H1 (cell line): ENCODE data around the gene THEM5. TPM values are rescaled to one million over a fixed set of nuclear protein-coding genes. Genes with fewer than 3 reads are reported as not detected.

Source experiments
- CTCF ChIA-PET: fragments of 300-600 bp; sonication (Branson Sonifier 250); formaldehyde crosslinking; loops from one replicate; lab custom pipeline; 2021; ENCODE audit not compliant: partially characterized antibody; lab: Charles Lee
- POLR2A ChIA-PET: fragments of 300-600 bp; sonication (Branson Sonifier 250); formaldehyde crosslinking; loops from one replicate; lab custom pipeline; 2021; ENCODE audit warnings: inconsistent platforms; ENCODE audit not compliant: partially characterized antibody; lab: Charles Lee
- DNase-seq, 2 experiments: peaks; one replicate each; pipeline versions ENCODE4 v3.0.0 to v3.0.0-alpha.2; 2010 to 2022; ENCODE audit warnings: low spot score in 2 of 2, low read depth in 1 of 2, mixed read lengths in 1 of 2
- FAIRE-seq: peaks from 2 replicates; lab custom pipeline; 2011; peaks lifted over from hg19 to GRCh38; lab: Jason Lieb, UNC
- H2AFZ ChIP-seq: 2 replicates; pipeline ENCODE4 v1.8.1; 2012; ENCODE audit warnings: low read length, inconsistent platforms
- H2AK5ac ChIP-seq: 2 replicates; pipeline ENCODE4 v1.6.1; 2013; ENCODE audit warnings: low read depth, low read length
- H2BK120ac ChIP-seq: replicated peaks from 2 replicates; pipeline ENCODE3; 2013; ENCODE audit warnings: low read depth, low read length, inconsistent platforms
- H2BK12ac ChIP-seq: 2 replicates; pipeline ENCODE4 v1.6.1; 2013; ENCODE audit warnings: low read depth, low read length
- H2BK15ac ChIP-seq: 2 replicates; pipeline ENCODE4 v1.6.1; 2013; ENCODE audit warnings: low read length
- H2BK20ac ChIP-seq: 2 replicates; pipeline ENCODE4 v1.6.1; 2013; ENCODE audit warnings: low read length
- H2BK5ac ChIP-seq: 2 replicates; pipeline ENCODE4 v1.6.1; 2013; ENCODE audit warnings: low read depth, low read length
- H3K14ac ChIP-seq: 2 replicates; pipeline ENCODE4 v1.6.1; 2013; ENCODE audit warnings: inconsistent platforms; ENCODE audit not compliant: insufficient read length
- H3K18ac ChIP-seq: 2 replicates; pipeline ENCODE4 v1.6.1; 2013; ENCODE audit warnings: low read length; ENCODE audit errors: extremely low read depth
- H3K23ac ChIP-seq: 2 replicates; pipeline ENCODE4 v1.6.1; 2013; ENCODE audit warnings: inconsistent platforms; ENCODE audit not compliant: insufficient read length
- H3K23me2 ChIP-seq: 2 replicates; pipeline ENCODE4 v1.6.1; 2013; ENCODE audit warnings: low read depth, low read length
- H3K27ac ChIP-seq: 2 replicates; pipeline ENCODE4 v1.6.1; 2011; ENCODE audit warnings: low read depth, low read length, inconsistent platforms
- H3K27me3 ChIP-seq, 4 experiments: replicated peaks in 1 of 4; 1 replicate in 1 of 4; 2 replicates in 3 of 4; pipeline versions ENCODE4 v1.6.1 to v1.8.1; 2011 to 2013; ENCODE audit warnings: low read length in 3 of 4, mild to moderate bottlenecking in 3 of 4, inconsistent platforms in 2 of 4, mixed read lengths in 2 of 4, moderate library complexity in 1 of 4; ENCODE audit not compliant: control insufficient read depth in 3 of 4, insufficient read depth in 3 of 4; ENCODE audit errors: extremely low read depth in 1 of 4
- H3K36me3 ChIP-seq, 4 experiments: 2 replicates each; pipeline versions ENCODE4 v1.6.1 to v1.8.1; 2011 to 2013; ENCODE audit warnings: mild to moderate bottlenecking in 4 of 4, low read length in 3 of 4, moderate library complexity in 2 of 4, control low read depth in 1 of 4, inconsistent platforms in 1 of 4; ENCODE audit not compliant: insufficient read depth in 4 of 4, control insufficient read depth in 2 of 4
- H3K4ac ChIP-seq: replicated peaks from 2 replicates; pipeline ENCODE3; 2013; ENCODE audit warnings: low read length, low read depth, mixed read lengths, inconsistent platforms; ENCODE audit not compliant: insufficient read length
- H3K4me1 ChIP-seq, 4 experiments: replicated peaks in 1 of 4; 1 replicate in 1 of 4; 2 replicates in 3 of 4; pipeline versions ENCODE4 v1.6.1 to v1.8.1; 2011 to 2013; ENCODE audit warnings: low read length in 3 of 4, inconsistent platforms in 2 of 4, mixed read lengths in 1 of 4; ENCODE audit not compliant: insufficient read depth in 4 of 4, control insufficient read depth in 3 of 4
- H3K4me2 ChIP-seq, 2 experiments: 2 replicates each; pipeline versions ENCODE4 v1.6.1 to v1.8.1; 2011 to 2013; ENCODE audit warnings: low read depth in 2 of 2, low read length in 2 of 2, control low read depth in 1 of 2, inconsistent platforms in 1 of 2, mild to moderate bottlenecking in 1 of 2; ENCODE audit not compliant: insufficient read depth in 1 of 2
- H3K4me3 ChIP-seq, 4 experiments: fragments of 200-600, 300-600 bp in 1 of 4; sonication (generic), shearing (Covaris generic), sonication (Bioruptor Twin) in 1 of 4; 2 replicates each; pipeline versions ENCODE4 v1.5.1 to v1.8.1; 2011 to 2016; ENCODE audit warnings: low read length in 4 of 4, low read depth in 3 of 4, control low read depth in 2 of 4, inconsistent platforms in 2 of 4, mild to moderate bottlenecking in 2 of 4, mixed read lengths in 1 of 4, moderate library complexity in 1 of 4; ENCODE audit not compliant: insufficient read depth in 2 of 4; ENCODE audit errors: extremely low read depth in 1 of 4
- H3K56ac ChIP-seq: replicated peaks from 2 replicates; pipeline ENCODE3; 2013; ENCODE audit warnings: low read depth, mild to moderate bottlenecking, mixed read lengths, low read length, inconsistent platforms; ENCODE audit not compliant: insufficient read length
- H3K79me1 ChIP-seq: 2 replicates; pipeline ENCODE4 v1.6.1; 2013; ENCODE audit warnings: low read depth, low read length, control low read depth
- H3K79me2 ChIP-seq, 2 experiments: 2 replicates each; pipeline versions ENCODE4 v1.6.1 to v1.8.1; 2012 to 2013; ENCODE audit warnings: low read length in 2 of 2, mild to moderate bottlenecking in 2 of 2, inconsistent platforms in 1 of 2; ENCODE audit not compliant: insufficient read depth in 2 of 2, control insufficient read depth in 1 of 2
- H3K9ac ChIP-seq, 4 experiments: replicated peaks in 1 of 4; 1 replicate in 1 of 4; 2 replicates in 3 of 4; pipeline versions ENCODE4 v1.6.1 to v1.8.1; 2011 to 2013; ENCODE audit warnings: low read depth in 3 of 4, low read length in 3 of 4, control low read depth in 2 of 4, mild to moderate bottlenecking in 2 of 4, moderate library complexity in 2 of 4, inconsistent platforms in 1 of 4; ENCODE audit errors: extremely low read depth in 1 of 4
- H3K9me3 ChIP-seq, 2 experiments: 2 replicates each; pipeline versions ENCODE4 v1.6.1 to v1.8.1; 2012 to 2013; ENCODE audit warnings: mild to moderate bottlenecking in 2 of 2, moderate library complexity in 2 of 2, control low read depth in 1 of 2, inconsistent platforms in 1 of 2, low read depth in 1 of 2, low read length in 1 of 2, mixed read lengths in 1 of 2; ENCODE audit not compliant: insufficient read depth in 2 of 2
- H4K20me1 ChIP-seq, 2 experiments: replicated peaks in 1 of 2; 2 replicates each; pipeline versions ENCODE3 to v1.8.1; 2011 to 2013; ENCODE audit warnings: inconsistent platforms in 2 of 2, low read length in 2 of 2, mild to moderate bottlenecking in 1 of 2; ENCODE audit not compliant: insufficient read depth in 2 of 2, control insufficient read depth in 1 of 2
- H4K5ac ChIP-seq: 2 replicates; pipeline ENCODE4 v1.6.1; 2013; ENCODE audit warnings: low read length, low read depth, mixed read lengths, inconsistent platforms; ENCODE audit not compliant: insufficient read length
- H4K8ac ChIP-seq: 2 replicates; pipeline ENCODE4 v1.8.0; 2013; ENCODE audit warnings: mild to moderate bottlenecking, moderate library complexity, low read length, inconsistent platforms; ENCODE audit not compliant: insufficient read depth; ENCODE audit errors: extremely low read depth
- H4K91ac ChIP-seq: replicated peaks from 2 replicates; pipeline ENCODE3; 2013; ENCODE audit warnings: low read length, mixed read lengths, inconsistent platforms; ENCODE audit not compliant: insufficient read length
- FOSL1 ChIP-seq: IDR thresholded peaks from 2 replicates; pipeline ENCODE4 v1.6.1; 2011; ENCODE audit warnings: mild to moderate bottlenecking, low read depth, low read length, moderate library complexity; ENCODE audit not compliant: insufficient read depth
- GABPA ChIP-seq: IDR thresholded peaks from 2 replicates; pipeline ENCODE4 v1.6.1; 2011; ENCODE audit warnings: mild to moderate bottlenecking, low read length, moderate library complexity, borderline replicate concordance; ENCODE audit not compliant: insufficient read depth
- WGBS, 2 experiments: shearing (Covaris generic) in 1 of 2; methylation state at CpG; one replicate each; pipeline versions ENCODE4 v1.1.6 to v1.1.7; 2013 to 2015; ENCODE audit warnings: low lambda C conversion rate in 2 of 2, mixed read lengths in 2 of 2, inconsistent platforms in 1 of 2, low coverage in 1 of 2, missing lambda C conversion rate in 1 of 2; ENCODE audit not compliant: insufficient replicate concordance in 2 of 2, insufficient coverage in 1 of 2, insufficient read length in 1 of 2; ENCODE audit errors: extremely low coverage in 1 of 2, missing lambda C conversion rate in 1 of 2; 5-methylcytosine and 5-hydroxymethylcytosine counted together
- polyA plus RNA-seq, 7 experiments: library from polyadenylated mRNA; depleted of rRNA in 3 of 7; stranded (reverse) in 5 of 7; unstranded in 2 of 7; fragments of >200 nt in 5 of 7; fragments of 200-250 nt in 2 of 7; gene quantifications; 1 replicate in 5 of 7; 2 replicates in 1 of 7; 4 replicates in 1 of 7; pipeline versions ENCODE4 v1.2.1 to v1.2.3, GENCODE V29; 2011 to 2013; ENCODE audit warnings: missing spikeins in 2 of 7, mixed read lengths in 2 of 7
- total RNA-seq: library from RNA; stranded (reverse); fragmentation: NEBNext Ultra II Directional; extraction: Animal tissue kit (Norgen Biotek cat#: 25700); gene quantifications from 2 replicates; pipeline ENCODE4 v1.2.1, GENCODE V29; 2021

Gene THEM5
- total and polyA plus RNA-seq, 2 of the 8 experiments (the other 6 are each of a cell fraction or from before 2014, with no cell fraction given): not detected

GRCh38 chr1:151897991-151898431 lies 44.5 kb upstream of the THEM5 start:
- H3K56ac ChIP-seq: no peak overlapping the region
- no peak for TF ChIP-seq FOSL1
- no peak for TF ChIP-seq GABPA
- H2BK20ac ChIP-seq: no peak overlapping the region
- H2BK15ac ChIP-seq: no peak overlapping the region
- CTCF ChIA-PET: interaction anchor here (0.9 to 5.5 kb wide), 11 partner anchors 8 to 115 kb away, joined by 3 to 40 read pairs (median 4); no protein-coding TSS in a partner anchor
- no peak overlapping the region for H4K5ac ChIP-seq
- H4K20me1 ChIP-seq: peaks cover 0 to 2% of the 10 kb centered on the region in 2 experiments
- no peak overlapping the region for H2AK5ac ChIP-seq
- no peaks in the 10 kb centered on the region for H3K27me3 ChIP-seq
- FAIRE-seq (no peak), DNase-seq (no peak)
- peaks cover 0 to 5% of the 10 kb centered on the region in 2 experiments; a peak in 1 of 4 replicates for H3K79me2 ChIP-seq
- no peak overlapping the region for H2AFZ ChIP-seq
- H3K14ac ChIP-seq: no peak overlapping the region
- no peaks in the 10 kb centered on the region for H3K23me2 ChIP-seq
- WGBS, 2 experiments: 91% methylated on average over 10 of the region's 10 CpGs; no CpG with 5 or more reads in 1 of the 2 experiments
- H2BK120ac ChIP-seq: no peak overlapping the region
- no peak overlapping the region for H2BK12ac ChIP-seq
- peaks cover 3% of the 10 kb centered on the region; the same call in 1 of the 2 replicates for H3K79me1 ChIP-seq
- no peak overlapping the region for H3K18ac ChIP-seq
- no peak overlapping the region for H3K9ac ChIP-seq
- no peak overlapping the region for H4K8ac ChIP-seq
- peaks cover 0 to 10% of the 10 kb centered on the region in 2 experiments; a peak in 2 of 4 replicates for H3K9me3 ChIP-seq
- H3K27ac ChIP-seq: no peak overlapping the region
- no peaks in the 10 kb centered on the region for H3K4me1 ChIP-seq
- no peaks in the 10 kb centered on the region; a peak in 2 of 8 replicates for H3K36me3 ChIP-seq
- H3K23ac ChIP-seq: no peak overlapping the region
- no peak overlapping the region for H2BK5ac ChIP-seq
- H3K4me3 ChIP-seq: no peak overlapping the region
- H4K91ac ChIP-seq: no peak overlapping the region
- POLR2A ChIA-PET: interaction anchor here (0.7 to 1.1 kb wide), 2 partner anchors 9 to 36 kb away, joined by 3 read pairs; no protein-coding TSS in a partner anchor
- no peak overlapping the region for H3K4me2 ChIP-seq
- no peak overlapping the region for H3K4ac ChIP-seq
